Loucy (cell line): Measurements from ENCODE around the gene TIAM1.

Experiments
- EZH2phosphoT487 ChIP-seq: fragments of 200-600 bp; IDR thresholded peaks from 2 replicates; pipeline ENCODE4 v1.6.1; 2018; ENCODE audit warnings: antibody characterized with exemption, mild to moderate bottlenecking, moderate library complexity, borderline replicate concordance
- TF ChIP-seq, protein P1 (sequence below): fragments of 200-600 bp; sonication (generic); conservative IDR thresholded peaks from 2 replicates; pipeline ENCODE4 v1.5.1; 2014; ENCODE audit warnings: mild to moderate bottlenecking, antibody characterized with exemption, low read length

DNA sequence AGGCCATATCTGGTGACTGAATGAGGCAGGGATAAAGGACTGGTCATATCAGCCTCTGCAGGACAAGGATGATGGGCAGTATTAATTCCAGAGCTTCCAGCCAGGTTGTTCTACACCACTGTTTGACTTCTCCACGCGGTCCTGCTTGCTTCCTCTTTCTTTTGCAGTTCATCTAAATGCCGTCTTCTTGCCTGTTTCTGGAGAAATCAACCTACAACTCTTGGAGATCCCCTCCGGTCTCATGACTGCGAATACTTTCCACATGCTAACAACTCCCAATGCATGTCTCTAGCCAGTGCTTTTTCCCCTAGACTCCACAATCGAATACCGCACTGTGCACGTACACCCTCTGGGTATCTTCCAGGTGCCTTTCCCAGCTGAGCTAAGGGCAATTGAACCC is 14.1 kb upstream of the TIAM1 start:
- TF ChIP-seq, protein P1, sequence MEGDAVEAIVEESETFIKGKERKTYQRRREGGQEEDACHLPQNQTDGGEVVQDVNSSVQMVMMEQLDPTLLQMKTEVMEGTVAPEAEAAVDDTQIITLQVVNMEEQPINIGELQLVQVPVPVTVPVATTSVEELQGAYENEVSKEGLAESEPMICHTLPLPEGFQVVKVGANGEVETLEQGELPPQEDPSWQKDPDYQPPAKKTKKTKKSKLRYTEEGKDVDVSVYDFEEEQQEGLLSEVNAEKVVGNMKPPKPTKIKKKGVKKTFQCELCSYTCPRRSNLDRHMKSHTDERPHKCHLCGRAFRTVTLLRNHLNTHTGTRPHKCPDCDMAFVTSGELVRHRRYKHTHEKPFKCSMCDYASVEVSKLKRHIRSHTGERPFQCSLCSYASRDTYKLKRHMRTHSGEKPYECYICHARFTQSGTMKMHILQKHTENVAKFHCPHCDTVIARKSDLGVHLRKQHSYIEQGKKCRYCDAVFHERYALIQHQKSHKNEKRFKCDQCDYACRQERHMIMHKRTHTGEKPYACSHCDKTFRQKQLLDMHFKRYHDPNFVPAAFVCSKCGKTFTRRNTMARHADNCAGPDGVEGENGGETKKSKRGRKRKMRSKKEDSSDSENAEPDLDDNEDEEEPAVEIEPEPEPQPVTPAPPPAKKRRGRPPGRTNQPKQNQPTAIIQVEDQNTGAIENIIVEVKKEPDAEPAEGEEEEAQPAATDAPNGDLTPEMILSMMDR = no peak
- TF ChIP-seq EZH2phosphoT487 = no peak
